ENCODE data around the gene TRAM2. TPM values are rescaled to one million over a fixed set of nuclear protein-coding genes. Genes with fewer than 3 reads are reported as not detected.

TRAM2 gene
- total and polyA plus RNA-seq, 4 experiments from 2014 or later, result 2.7 to 11.3 (median 7.5) TPM

GRCh38 chr6:52582446-52582845, 5.6 kb upstream of the TRAM2 start:
- peaks cover 0 to 3% of the 10 kb centered on the region in 2 donors for H3K36me3 Mint-ChIP-seq
- H3K4me3 Mint-ChIP-seq, result no peak overlapping the region
- Histone ChIP-seq H3K9me3 (ENCODE audit: control insufficient read depth in 1 of 2, low read length in 2 of 2) (no peaks in the 10 kb centered on the region), H3K36me3 (ENCODE audit: insufficient read depth, low read length) (no peaks in the 10 kb centered on the region), H3K27ac (ENCODE audit: low read depth, low read length) (no peak overlapping the region), H3K27me3 (ENCODE audit: insufficient read depth, low read length) (no peaks in the 10 kb centered on the region), H3K4me3 (ENCODE audit: low read length in 2 of 2) (no peak overlapping the region), H3K4me1 (ENCODE audit: insufficient read depth, low read length) (peaks cover 7% of the 10 kb centered on the region)
- POLR2A ChIA-PET (ENCODE audit: partially characterized antibody), result no interaction called here
- intact Hi-C loops (cut with micrococcal nuclease), result no loop called here
- H3K27ac Mint-ChIP-seq, result no peak overlapping the region
- peaks cover 1 to 2% of the 10 kb centered on the region in 2 donors for H3K27me3 Mint-ChIP-seq
- DNase-seq, result no peak
- CTCF ChIA-PET (ENCODE audit: partially characterized antibody), result no interaction called here
- peaks cover 0 to 2% (median 0%) of the 10 kb centered on the region in 8 donors for H3K9me3 Mint-ChIP-seq
- H3K4me1 Mint-ChIP-seq, result peaks cover 0 to 18% (median 6%) of the 10 kb centered on the region in 4 donors

DNA sequence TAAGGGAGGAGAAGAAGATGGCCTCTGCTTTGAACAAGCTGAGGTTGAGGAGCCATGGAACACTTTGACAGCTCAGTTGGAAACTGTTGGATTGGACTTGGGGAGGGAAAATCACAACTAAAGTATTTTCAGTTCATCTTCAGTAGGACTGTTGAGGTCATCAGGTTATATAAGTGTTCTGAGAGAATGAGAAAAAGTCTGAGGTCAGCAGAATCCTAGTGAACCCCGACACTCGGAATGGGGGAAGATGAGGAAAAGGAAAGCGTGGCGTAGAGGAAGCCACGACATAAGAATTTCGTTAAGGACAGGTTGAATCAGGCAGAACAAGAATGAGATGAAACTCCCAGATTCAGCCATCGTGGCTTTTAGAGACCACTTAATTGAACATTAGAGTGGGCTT, 4.0 kb upstream of the TRAM2 start:
- CTCF ChIA-PET (ENCODE audit: partially characterized antibody), result interaction anchor here (1.1 kb wide), 1 partner anchor 72 kb away, joined by 3 read pairs; no protein-coding TSS in a partner anchor
- no peak overlapping the region for H3K4me3 ChIP-seq (ENCODE audit: low read length in 2 of 2)
- peaks cover 0 to 2% (median 0%) of the 10 kb centered on the region in 8 donors for H3K9me3 Mint-ChIP-seq

GRCh38 chr6:52579006-52579660, 2.3 kb upstream of the TRAM2 start:
- peaks cover 31% of the 10 kb centered on the region for H3K4me1 ChIP-seq (ENCODE audit: insufficient read depth, low read length)
- intact Hi-C loops (cut with micrococcal nuclease), result loop anchor here (10.0 kb wide), 1 partner anchor 416 kb away; the partner anchor contains the start of gene GSTA4
- POLR2A ChIA-PET (ENCODE audit: partially characterized antibody), result interaction anchor here (0.6 kb wide), 1 partner anchor 1066 kb away, joined by 3 read pairs; no protein-coding TSS in a partner anchor
- H3K9me3 ChIP-seq (ENCODE audit: control insufficient read depth in 1 of 2, low read length in 2 of 2), result no peaks in the 10 kb centered on the region
- Mint-ChIP-seq H3K4me1 (peaks cover 24 to 45% (median 26%) of the 10 kb centered on the region in 4 donors), H3K36me3 (peaks cover 3 to 9% of the 10 kb centered on the region in 2 donors), H3K4me3 (peak overlapping the region in 5 of 8 donors; percentile 22 to 57 (median 47)), H3K27ac (peak overlapping the region in 3 of 7 donors; percentile 29 to 53 (median 39)), H3K27me3 (no peaks in the 10 kb centered on the region), H3K9me3 (peaks cover 0 to 2% (median 0%) of the 10 kb centered on the region in 8 donors)
- CTCF ChIA-PET (ENCODE audit: partially characterized antibody), result no interaction called here
- H3K27me3 ChIP-seq (ENCODE audit: insufficient read depth, low read length), result no peaks in the 10 kb centered on the region
- no peak overlapping the region for H3K27ac ChIP-seq (ENCODE audit: low read depth, low read length)
- no peak for DNase-seq
- H3K36me3 ChIP-seq (ENCODE audit: insufficient read depth, low read length), result no peaks in the 10 kb centered on the region
- H3K4me3 ChIP-seq (ENCODE audit: low read length in 2 of 2), result no peak overlapping the region

More for the DNA sequence above, 4.0 kb upstream of the TRAM2 start:
- H3K27me3 Mint-ChIP-seq, result peaks cover 0 to 1% of the 10 kb centered on the region in 2 donors
- H3K9me3 ChIP-seq (ENCODE audit: control insufficient read depth in 1 of 2, low read length in 2 of 2), result no peaks in the 10 kb centered on the region
- H3K27me3 ChIP-seq (ENCODE audit: insufficient read depth, low read length), result no peaks in the 10 kb centered on the region
- peaks cover 13% of the 10 kb centered on the region for H3K4me1 ChIP-seq (ENCODE audit: insufficient read depth, low read length)
- no peak overlapping the region for H3K4me3 Mint-ChIP-seq
- no peak for DNase-seq
- H3K27ac ChIP-seq (ENCODE audit: low read depth, low read length), result no peak overlapping the region
- POLR2A ChIA-PET (ENCODE audit: partially characterized antibody), result no interaction called here
- peaks cover 6 to 27% (median 9%) of the 10 kb centered on the region in 4 donors for H3K4me1 Mint-ChIP-seq
- no peaks in the 10 kb centered on the region for H3K36me3 ChIP-seq (ENCODE audit: insufficient read depth, low read length)
- intact Hi-C loops (cut with micrococcal nuclease), result no loop called here
- peaks cover 2 to 3% of the 10 kb centered on the region in 2 donors for H3K36me3 Mint-ChIP-seq
- peak overlapping the region in 1 of 7 donors; percentile 75 for H3K27ac Mint-ChIP-seq

- no peaks in the 10 kb centered on the region for H3K27me3 Mint-ChIP-seq
- Histone ChIP-seq H3K4me3 (ENCODE audit: low read length in 2 of 2) (peak overlapping the region; percentile 14 to 71), H3K27me3 (ENCODE audit: insufficient read depth, low read length) (no peaks in the 10 kb centered on the region), H3K9me3 (ENCODE audit: control insufficient read depth in 1 of 2, low read length in 2 of 2) (no peaks in the 10 kb centered on the region), H3K27ac (ENCODE audit: low read depth, low read length) (peak overlapping the region; percentile 65), H3K36me3 (ENCODE audit: insufficient read depth, low read length) (no peaks in the 10 kb centered on the region), H3K4me1 (ENCODE audit: insufficient read depth, low read length) (peaks cover 43% of the 10 kb centered on the region)
- POLR2A ChIA-PET (ENCODE audit: partially characterized antibody), result interaction anchor here (0.9 to 4.0 kb wide), 6 partner anchors 11 to 293 kb away, joined by 3 to 22 read pairs (median 8); partner anchors contain the start of genes EFHC1 and MCM3
- peak overlapping the region; percentile 74 to 88 (median 82) for H3K4me3 Mint-ChIP-seq
- CTCF ChIA-PET (ENCODE audit: partially characterized antibody), result interaction anchor here (1.0 to 3.2 kb wide), 2 partner anchors 161 to 292 kb away, joined by 3 to 13 read pairs; partner anchors contain the start of gene MCM3
- peaks cover 0 to 2% (median 0%) of the 10 kb centered on the region in 8 donors for H3K9me3 Mint-ChIP-seq
- peaks cover 3 to 9% of the 10 kb centered on the region in 2 donors for H3K36me3 Mint-ChIP-seq
- no peak for DNase-seq
- H3K27ac Mint-ChIP-seq, result peak overlapping the region; percentile 11 to 88 (median 77)
- peaks cover 30 to 55% (median 35%) of the 10 kb centered on the region in 4 donors for H3K4me1 Mint-ChIP-seq
- intact Hi-C loops (cut with micrococcal nuclease), result loop anchor here (1.0 to 10.0 kb wide), 4 partner anchors 294 to 967 kb away; partner anchors contain the start of genes FBXO9, GCLC, GSTA4 and MCM3
These were observed 1.1 kb upstream of the TRAM2 start for GRCh38 chr6:52577778-52578463.

GRCh38 chr6:52576392-52577021, 353 bp downstream of the TRAM2 start:
- CTCF ChIA-PET (ENCODE audit: partially characterized antibody), result interaction anchor here (0.8 to 3.2 kb wide), 9 partner anchors 16 to 294 kb away, joined by 3 to 13 read pairs (median 4); partner anchors contain the start of gene MCM3
- Mint-ChIP-seq H3K27ac (peak overlapping the region; percentile 78 to 95 (median 91)), H3K36me3 (peaks cover 6 to 11% of the 10 kb centered on the region in 2 donors), H3K4me1 (peaks cover 35 to 65% (median 44%) of the 10 kb centered on the region in 4 donors), H3K9me3 (no peaks in the 10 kb centered on the region), H3K4me3 (peak overlapping the region; percentile 78 to 95 (median 86)), H3K27me3 (no peaks in the 10 kb centered on the region)
- Histone ChIP-seq H3K27me3 (ENCODE audit: insufficient read depth, low read length) (no peaks in the 10 kb centered on the region), H3K4me1 (ENCODE audit: insufficient read depth, low read length) (peaks cover 46% of the 10 kb centered on the region), H3K27ac (ENCODE audit: low read depth, low read length) (peak overlapping the region; percentile 63), H3K9me3 (ENCODE audit: control insufficient read depth in 1 of 2, low read length in 2 of 2) (no peaks in the 10 kb centered on the region), H3K36me3 (ENCODE audit: insufficient read depth, low read length) (no peaks in the 10 kb centered on the region), H3K4me3 (ENCODE audit: low read length in 2 of 2) (peak overlapping the region; percentile 19 to 81)
- POLR2A ChIA-PET (ENCODE audit: partially characterized antibody), result interaction anchor here (0.6 to 4.0 kb wide), 9 partner anchors 10 to 396 kb away, joined by 3 to 22 read pairs (median 4); partner anchors contain the start of gene EFHC1
- peak in 3 of 5 donors; percentile 58 to 66 (median 61) for DNase-seq
- intact Hi-C loops (cut with micrococcal nuclease), result loop anchor here (1.0 to 10.0 kb wide), 4 partner anchors 292 to 968 kb away; partner anchors contain the start of genes FBXO9, GCLC, GSTA4 and MCM3

DNA sequence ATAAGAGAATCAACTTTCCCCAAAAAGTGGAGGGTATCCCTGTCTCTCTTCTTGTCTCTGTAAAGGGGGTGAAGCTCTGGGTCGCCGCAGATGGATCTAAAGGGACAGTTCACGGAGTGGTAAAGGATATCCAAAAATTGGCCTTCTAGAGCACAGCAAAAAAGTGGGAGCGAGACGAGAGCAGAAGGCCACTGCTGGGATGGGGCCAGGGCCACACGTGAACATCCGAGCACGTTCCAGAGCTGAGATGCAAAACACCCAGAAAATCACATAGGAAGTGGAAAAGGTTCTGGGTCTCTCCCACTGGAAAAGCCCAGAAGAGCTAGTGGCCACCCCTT, 837 bp downstream of the TRAM2 start:
- Histone ChIP-seq H3K4me3 (ENCODE audit: low read length in 2 of 2) (peak overlapping the region; percentile 19 to 81), H3K36me3 (ENCODE audit: insufficient read depth, low read length) (no peaks in the 10 kb centered on the region), H3K9me3 (ENCODE audit: control insufficient read depth in 1 of 2, low read length in 2 of 2) (no peaks in the 10 kb centered on the region), H3K27me3 (ENCODE audit: insufficient read depth, low read length) (no peaks in the 10 kb centered on the region), H3K27ac (ENCODE audit: low read depth, low read length) (peak overlapping the region; percentile 63), H3K4me1 (ENCODE audit: insufficient read depth, low read length) (peaks cover 46% of the 10 kb centered on the region)
- ChIA-PET CTCF (ENCODE audit: partially characterized antibody) (interaction anchor here (0.8 to 3.2 kb wide), 11 partner anchors 16 to 293 kb away, joined by 3 to 13 read pairs (median 4); partner anchors contain the start of gene MCM3), POLR2A (ENCODE audit: partially characterized antibody) (interaction anchor here (0.6 to 4.0 kb wide), 9 partner anchors 10 to 395 kb away, joined by 3 to 22 read pairs (median 5); partner anchors contain the start of genes EFHC1 and MCM3)
- Mint-ChIP-seq H3K27ac (peak overlapping the region; percentile 3 to 95 (median 91)), H3K36me3 (peaks cover 6 to 12% of the 10 kb centered on the region in 2 donors), H3K27me3 (no peaks in the 10 kb centered on the region), H3K4me1 (peaks cover 35 to 68% (median 46%) of the 10 kb centered on the region in 4 donors), H3K4me3 (peak overlapping the region; percentile 78 to 95 (median 86)), H3K9me3 (no peaks in the 10 kb centered on the region)
- DNase-seq, result no peak
- intact Hi-C loops (cut with micrococcal nuclease), result loop anchor here (2.0 to 10.0 kb wide), 3 partner anchors 419 to 969 kb away; partner anchors contain the start of genes FBXO9, GCLC and GSTA4

Data from CD4-positive, alpha-beta memory T cell (primary cell).